Skin of body (tissue), 3 donors: ENCODE measurements around the gene SMARCC1. TPM values are rescaled to one million over a fixed set of nuclear protein-coding genes. Genes with fewer than 3 reads are reported as not detected.

Experiments
- DNase-seq: peaks from one replicate; lab custom pipeline; 2025; lab: John Stamatoyannopoulos, UW
- small RNA-seq: library from RNA; depleted of rRNA; stranded (forward); fragments of <200 nt; gene quantifications from one replicate; pipeline ENCODE3, GENCODE V24; 2014; ENCODE audit warnings: low replicate concordance
- total RNA-seq: library from RNA; depleted of rRNA; stranded (reverse); fragments of >200 nt; gene quantifications from one replicate; pipeline ENCODE4 v1.2.3, GENCODE V29; 2014

The SMARCC1 gene
- total RNA-seq, 1 donor from 2014 or later: 58.6 TPM

- DNase-seq: no peak
Measured at GRCh38 chr3:47554335-47554734, 227.4 kb downstream of the SMARCC1 start.

- no peak for DNase-seq
Measured at GRCh38 chr3:47553407-47553806, 228.3 kb downstream of the SMARCC1 start.

GRCh38 chr3:47542471-47543173 lies 239.1 kb downstream of the SMARCC1 start:
- DNase-seq: no peak

DNA sequence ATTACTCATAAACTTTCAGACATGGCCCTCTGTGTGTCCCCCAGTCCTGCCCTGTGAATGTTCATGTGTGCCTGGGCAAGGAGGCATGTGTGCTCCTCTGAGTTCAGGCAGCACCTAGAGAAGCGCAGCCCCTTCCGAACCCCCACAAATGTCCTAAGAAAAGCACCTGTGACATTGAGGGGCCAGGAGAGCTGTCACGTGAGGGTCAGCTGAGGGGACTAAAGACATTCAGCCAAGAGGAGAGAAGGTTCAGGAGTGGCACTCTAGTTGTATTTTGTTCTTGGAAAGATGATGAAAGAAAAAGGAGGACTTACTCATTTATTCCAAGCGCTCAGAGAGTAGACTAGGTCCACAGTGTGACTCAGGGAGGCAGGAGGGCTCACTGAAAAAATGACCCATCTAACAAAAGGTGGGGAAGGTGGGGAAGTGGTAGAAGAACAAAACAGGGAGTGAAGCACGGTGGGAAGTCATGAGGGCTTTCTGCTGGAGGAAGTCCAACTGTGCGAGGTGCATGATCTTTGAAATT lies 240.0 kb downstream of the SMARCC1 start:
- no peak for DNase-seq

DNA sequence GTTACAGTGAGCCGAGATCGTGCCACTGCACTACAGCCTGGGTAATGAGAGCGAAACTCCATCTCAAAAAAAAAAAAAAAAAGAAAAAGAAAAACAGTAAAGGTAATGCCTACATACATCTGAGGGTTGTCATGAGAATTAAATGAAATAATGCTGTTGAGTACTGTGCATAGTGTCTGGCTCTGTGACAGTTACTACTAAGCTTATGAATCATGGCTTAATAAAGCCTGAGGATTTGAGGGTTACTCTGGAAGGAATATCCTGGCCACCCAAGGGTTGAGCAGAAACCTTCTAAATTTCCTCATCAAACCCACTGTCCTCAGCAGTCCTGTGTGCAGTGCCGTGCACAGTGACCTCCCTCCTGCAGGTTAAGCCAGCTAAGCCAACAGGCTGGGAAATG lies 241.4 kb downstream of the SMARCC1 start:
- no peak for DNase-seq

- no peak for DNase-seq
Measured at GRCh38 chr3:47536967-47537366, 244.7 kb downstream of the SMARCC1 start.

DNA sequence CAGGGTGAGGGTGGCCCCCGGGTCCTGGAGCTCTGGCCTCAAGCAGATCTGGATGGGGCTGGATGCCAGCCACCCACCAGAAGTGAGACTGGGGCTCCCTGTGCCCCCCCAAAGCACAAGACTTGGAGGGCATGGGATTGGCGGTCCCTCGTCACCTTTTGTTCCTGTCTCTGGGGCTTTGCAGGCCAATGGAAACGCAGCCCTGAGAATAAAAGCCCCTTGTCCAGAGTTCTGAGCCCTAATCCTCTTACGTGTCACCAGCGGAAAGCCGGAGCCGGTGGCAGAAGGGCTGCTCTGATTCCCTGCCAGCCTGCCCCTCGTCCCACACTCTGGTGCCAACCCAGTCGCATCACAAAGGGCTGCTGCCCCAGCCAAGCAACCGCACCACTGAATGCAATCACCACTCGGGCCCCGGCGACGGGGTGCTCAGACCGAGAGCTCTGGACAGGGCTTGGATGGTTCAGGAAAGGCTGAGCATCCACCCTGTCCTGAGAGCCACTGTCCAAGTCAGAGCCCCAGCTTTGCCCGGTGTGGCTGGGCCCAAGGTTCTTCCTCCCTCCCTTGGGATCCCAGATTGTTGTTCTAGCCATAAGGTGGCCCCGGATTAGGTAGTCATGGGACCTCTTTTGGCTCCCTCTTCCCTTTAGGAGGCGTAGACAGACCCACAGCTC lies 245.3 kb downstream of the SMARCC1 start:
- DNase-seq: no peak

Small RNA genes lying within 50 kb of the gene (small RNA-seq; reads per million reads assigned to genes)
- gene RF02271 (not detected), gene RN7SL870P (not detected)

Other genes with a start within 250 kb of the SMARCC1 start
- gene CSPG5, start 203.0 kb downstream of the SMARCC1 start, total RNA-seq: 1.2 TPM
- gene DHX30, start 21.2 kb upstream of the SMARCC1 start, total RNA-seq: 42.4 TPM
- 88.6 TPM for gene MAP4, start 234.5 kb upstream of the SMARCC1 start, total RNA-seq